ENCODE results near the gene ZNF277.

Gene ZNF277, protein sequence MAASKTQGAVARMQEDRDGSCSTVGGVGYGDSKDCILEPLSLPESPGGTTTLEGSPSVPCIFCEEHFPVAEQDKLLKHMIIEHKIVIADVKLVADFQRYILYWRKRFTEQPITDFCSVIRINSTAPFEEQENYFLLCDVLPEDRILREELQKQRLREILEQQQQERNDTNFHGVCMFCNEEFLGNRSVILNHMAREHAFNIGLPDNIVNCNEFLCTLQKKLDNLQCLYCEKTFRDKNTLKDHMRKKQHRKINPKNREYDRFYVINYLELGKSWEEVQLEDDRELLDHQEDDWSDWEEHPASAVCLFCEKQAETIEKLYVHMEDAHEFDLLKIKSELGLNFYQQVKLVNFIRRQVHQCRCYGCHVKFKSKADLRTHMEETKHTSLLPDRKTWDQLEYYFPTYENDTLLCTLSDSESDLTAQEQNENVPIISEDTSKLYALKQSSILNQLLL

DNA sequence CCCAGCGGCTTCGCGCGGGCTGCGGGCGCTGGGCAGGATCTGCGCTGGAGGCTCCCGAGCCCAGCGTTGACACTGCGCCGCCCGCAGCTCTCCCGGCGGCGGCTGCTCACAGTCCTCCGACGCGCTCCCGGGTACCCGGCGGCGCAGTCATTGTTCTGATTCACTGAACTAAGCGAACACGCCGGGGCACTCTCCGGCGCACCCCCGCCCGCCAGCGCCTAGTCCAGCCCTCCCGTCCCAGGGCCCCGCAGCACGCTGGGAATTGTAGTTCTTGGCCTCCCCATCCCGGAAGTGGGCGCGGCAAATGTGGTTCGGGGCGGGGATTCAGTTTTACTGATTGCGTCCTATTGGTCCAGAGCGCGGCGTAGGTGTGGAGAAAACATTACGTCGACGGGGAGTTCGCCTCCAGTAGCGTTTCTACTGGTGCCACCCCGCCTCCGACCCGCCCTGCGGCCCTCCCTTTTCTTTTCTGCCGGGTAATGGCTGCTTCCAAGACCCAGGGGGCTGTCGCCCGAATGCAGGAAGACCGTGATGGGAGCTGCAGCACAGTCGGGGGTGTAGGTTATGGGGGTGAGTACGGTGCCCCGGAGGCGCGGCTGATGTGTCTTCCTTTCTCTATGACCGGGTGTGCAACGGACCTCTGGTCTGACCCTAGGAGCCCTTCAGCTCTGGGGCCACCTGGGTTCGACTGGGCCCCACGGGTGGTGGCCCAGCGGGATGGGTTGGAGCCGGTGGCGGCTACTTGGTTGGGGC lies at the start of gene ZNF277, which contains the start of gene DOCK4:
Gene ZNF277, plus strand, starts transcription at position 458 of the 753 bp plus-strand sequence. Its CDS starts 22 bp downstream, at position 480.
Gene DOCK4, minus strand, starts transcription at position 162 of the 753 bp plus-strand sequence. CDS start 261 bp downstream, outside the sequence.
- DNase-seq (ENCODE audit: low read depth) = peak; percentile 99

DNA sequence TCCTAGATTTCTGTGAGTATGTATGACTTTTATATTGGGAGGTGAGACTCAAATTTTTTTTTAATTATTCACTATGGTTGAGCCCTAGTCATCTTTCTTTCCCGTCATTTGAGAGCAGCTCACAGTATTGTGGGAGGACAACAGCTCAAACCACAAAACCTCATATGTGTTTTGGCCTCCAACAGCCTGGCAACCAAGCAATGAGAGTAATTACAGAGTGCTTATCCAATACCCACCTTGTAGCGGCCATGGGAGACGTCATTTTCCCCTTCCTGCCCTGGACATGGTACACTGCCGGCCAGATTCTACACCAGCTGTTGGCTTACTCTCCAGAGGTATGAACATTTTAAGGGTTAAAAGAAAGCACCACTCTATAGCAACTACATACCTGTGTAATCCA lies 49.4 kb upstream of the ZNF277 start:
- no peak for DNase-seq (ENCODE audit: low read depth)

DNA sequence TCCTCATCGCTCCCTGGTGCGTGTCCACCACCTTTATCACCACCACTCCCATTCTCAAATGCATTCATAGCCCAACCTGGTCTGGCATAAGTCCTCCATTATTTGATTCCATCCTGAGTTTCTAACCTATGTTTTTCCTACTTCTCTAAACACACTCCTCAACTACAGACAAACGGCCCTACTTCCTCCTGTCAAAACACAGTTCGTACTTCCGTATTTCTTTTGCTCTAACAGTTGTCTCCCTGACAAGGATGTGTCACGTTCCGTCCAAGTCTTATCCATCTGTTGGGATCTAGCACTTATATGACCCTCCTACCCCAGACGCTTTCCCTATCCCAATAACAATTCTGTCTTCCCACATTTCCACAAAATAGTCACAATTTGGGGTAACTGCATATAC lies 47.1 kb upstream of the ZNF277 start:
- no peak for DNase-seq (ENCODE audit: low read depth)

DNA sequence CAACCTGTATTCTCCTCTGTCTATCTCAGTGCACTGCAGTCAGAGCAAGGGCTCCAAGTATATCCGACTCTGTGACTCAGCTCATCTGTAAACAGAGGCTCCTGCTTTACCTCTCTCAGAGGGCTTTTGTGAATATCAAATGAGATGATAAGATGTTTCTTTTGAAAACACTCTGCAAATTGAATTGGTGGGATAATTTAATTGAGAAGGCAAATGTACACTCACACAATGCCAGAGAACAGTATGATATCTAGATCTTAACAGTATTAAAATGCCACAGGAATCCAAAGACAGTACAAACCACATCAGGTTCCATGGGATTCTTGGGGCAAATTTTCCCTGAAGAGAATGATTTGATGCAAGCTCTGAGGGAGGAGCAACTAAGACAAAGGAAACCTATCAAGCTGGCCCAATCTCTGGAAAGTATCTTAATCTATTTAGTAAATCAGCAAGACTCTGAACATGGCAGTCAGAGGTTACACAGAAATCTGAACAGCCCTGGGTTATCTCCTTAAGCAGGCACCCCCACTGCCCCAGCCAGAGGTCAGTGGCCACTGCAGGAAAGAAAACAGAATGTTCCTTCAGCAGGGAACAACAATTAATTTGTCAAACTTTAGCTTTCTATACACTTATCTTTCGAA lies 46.2 kb upstream of the ZNF277 start:
- no peak for DNase-seq (ENCODE audit: low read depth)

DNA sequence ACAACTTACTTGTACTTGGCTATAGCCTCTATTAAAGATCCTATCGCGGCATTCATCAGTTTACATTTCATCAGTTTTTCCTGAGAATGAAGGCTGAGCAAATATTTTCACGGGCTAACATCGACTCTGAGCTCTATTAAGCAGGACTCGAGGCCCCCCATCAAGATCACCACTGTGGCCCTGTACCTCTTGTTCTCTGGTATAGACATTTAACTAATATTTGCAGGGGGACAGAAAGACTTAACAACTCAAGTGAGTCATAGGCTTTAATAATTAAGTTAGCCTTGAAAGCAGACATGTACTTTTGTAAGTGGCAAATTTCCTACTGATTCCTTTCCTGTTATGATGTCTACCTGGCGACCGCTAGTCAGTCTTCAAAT lies 45.7 kb upstream of the ZNF277 start:
- DNase-seq (ENCODE audit: low read depth) = no peak

DNA sequence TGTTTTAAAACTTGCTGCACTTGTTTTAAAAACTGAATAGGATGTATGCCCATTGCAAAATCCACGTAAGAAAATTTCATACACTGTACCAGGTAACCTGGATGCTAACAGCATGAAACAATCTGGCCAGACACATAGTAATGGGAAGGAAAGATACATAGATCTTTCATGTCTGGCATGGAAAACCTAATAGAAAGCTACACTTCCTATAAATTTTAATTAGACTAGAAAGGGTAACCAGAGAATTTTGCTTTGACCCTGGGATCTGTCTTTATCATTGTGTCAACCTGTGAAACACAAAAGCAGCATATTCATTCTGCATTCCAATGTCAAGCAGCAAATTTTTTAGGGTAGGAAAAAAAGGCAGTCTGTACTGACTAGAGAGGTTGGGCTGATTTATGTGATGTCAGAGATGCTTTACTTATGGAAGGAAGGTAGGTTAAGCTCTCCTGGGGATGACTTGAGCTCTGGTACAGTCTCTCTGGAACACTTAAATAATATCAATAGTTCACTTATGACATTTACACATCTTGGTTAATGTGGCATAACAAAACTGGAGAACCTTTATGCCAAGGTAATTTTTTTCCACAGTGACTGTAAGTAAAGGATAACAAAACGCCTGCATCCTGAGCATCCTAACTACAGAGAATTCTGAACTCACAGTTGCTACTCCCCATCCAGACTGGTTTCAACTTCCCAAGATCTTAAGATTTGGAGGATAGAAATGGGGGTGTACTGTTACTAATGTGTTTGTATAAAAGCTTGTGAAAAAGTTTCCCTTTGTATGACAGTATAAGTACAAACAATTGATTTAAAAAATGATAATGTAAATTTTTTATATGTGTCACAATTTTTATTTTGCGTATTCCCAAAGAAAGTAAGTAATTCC lies 45.0 kb upstream of the ZNF277 start:
- no peak for DNase-seq (ENCODE audit: low read depth)

DNA sequence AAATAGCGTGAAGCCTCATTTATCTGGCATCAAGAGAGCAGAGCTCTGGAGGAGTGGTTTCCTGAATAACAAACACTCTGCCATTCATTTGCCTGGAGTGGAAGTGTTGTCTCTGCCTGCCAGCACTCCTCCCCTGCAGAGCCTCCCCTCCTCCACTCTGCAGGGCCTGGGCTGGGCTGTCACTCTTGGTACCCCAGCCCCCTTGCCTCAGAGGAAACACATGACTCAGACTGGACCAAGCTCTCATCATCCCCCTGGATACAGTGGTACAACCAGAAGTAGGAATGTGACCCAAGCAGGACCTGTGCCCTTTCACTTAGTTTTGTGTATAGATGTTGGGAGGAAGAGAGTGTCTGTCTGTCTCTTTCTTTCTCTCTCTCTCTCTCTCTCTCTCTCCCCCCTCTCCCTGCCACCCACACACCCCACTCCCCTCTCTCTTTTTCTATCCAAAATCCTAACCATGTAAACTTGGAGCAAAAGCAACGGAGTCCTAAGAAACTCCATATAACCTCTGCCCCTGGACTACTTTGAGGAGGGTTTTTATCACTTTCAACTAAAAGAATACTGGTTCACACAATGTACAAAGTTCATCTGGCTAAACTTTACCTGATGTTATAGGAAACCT lies 44.2 kb upstream of the ZNF277 start:
- no peak for DNase-seq (ENCODE audit: low read depth)

DNA sequence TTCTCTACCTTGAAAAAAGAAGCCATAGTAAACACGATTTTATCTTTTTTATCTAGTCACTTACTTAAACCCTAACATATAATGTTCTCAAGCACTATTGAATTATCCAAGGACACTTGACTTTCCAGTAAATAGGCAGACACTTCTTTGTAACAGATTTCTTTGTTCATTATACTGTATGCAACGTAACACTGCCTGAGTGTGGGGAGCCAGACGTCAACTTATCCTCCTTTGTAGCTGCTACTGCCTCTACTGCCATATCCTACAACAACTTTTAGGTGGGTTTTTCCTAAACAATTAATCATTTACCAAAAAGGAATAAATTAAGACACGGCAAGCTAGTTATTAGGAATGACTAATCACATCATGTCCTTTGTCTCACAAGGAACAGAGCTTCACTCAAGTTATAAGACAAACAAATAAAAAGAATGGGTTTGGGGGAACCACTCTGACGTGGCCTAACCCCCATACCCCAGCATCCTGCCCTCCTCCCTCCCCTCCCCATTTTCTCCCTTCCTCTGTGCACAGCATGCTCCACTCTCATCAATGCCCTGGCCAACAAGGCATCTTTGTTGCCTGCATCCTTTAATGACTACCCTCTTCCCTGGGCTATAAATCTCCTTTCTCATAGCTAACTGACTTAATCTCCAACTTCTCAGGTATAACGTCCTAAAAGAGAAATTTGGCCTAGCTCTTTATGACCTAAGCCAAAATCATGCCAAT lies 43.5 kb upstream of the ZNF277 start:
- DNase-seq (ENCODE audit: low read depth) = no peak

DNA sequence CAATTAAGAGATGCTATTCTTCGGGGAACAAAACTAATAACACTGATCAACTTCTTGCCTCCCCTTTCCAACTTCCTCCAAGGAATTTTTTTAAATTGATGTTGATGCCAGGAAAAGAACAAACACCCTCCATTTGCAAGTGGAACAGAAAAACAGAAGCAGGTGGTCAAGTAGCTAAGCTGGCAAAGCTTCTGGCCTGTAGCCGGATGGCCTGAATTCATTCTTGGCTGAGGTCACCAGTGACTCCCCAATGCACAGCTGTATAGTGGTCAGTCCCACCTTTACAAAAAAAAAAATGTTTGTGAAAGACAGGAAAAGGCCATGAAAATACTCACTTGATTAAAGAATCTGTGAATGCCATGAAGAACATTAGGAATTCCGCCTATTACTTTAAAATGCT lies 39.3 kb upstream of the ZNF277 start:
- no peak for DNase-seq (ENCODE audit: low read depth)

DNA sequence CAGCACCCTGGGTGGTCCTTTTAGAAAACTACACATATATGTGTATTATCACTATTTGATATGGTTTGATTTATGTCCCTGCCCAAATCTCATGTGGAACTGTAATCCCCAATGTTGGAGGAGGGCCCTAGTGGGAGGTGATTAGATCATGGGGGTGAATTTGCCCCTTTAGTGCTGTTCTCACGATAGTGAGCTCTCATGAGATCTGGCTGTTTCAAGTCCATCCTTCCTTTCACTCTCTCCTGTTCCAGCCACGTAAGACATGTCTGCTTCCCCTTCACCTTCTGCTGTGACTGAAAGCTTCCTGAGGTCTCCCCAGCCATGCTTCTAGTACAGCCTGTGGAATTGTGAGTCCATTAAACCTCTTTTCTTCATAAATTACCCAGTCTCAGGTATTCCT lies 37.6 kb upstream of the ZNF277 start:
- no peak for DNase-seq (ENCODE audit: low read depth)

DNA sequence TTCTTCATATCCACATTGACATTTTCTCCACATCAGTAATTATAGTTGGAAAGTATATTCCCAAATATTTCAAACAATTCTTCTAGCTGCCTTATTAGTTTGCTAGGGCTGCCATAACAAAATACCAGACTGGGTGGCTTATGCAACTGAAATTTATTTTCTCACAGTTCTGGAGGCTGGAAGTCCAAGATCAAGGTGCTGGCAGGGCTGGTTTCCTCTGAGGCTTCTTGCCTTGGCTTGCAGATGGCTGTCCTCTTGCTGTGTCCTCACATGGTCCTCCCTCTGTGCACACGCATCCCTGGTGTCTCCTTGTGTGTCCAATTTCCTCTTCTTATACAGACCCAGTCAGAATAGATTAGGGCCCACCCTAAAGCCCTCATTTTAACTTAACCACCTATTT lies 34.8 kb upstream of the ZNF277 start:
- DNase-seq (ENCODE audit: low read depth) = no peak

DNA sequence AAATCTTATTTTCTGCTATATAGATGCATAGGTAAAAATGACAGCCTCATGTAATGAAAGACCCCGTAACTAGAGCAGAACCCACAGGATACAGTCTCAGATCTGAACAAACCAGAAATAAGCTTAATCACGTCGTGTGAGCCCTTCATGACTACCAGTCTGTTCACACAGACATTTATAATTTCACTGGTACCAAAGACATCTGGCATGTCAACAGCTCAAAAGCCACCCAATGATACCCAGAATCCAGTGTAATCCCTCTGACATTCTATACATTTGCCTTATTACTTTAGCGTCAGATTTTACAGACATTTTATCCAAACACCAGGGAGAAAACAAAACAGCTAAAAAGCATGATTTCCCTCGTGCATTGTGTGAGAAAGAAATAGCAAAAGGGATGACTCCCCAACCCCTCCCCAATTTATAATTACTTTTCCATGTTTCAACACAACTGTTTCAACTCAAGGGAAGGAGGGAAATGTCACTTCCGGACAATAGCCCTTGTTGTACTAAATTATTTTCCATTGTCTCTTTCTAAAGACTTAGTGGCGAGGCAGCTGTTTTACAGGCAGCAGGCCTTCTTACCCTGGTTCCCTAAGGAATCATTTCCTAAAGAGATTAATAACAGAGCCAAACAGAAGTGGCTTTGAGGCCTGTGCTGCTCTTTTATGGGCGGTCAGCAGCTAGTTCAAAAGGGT lies 33.5 kb upstream of the ZNF277 start:
- no peak for DNase-seq (ENCODE audit: low read depth)

DNA sequence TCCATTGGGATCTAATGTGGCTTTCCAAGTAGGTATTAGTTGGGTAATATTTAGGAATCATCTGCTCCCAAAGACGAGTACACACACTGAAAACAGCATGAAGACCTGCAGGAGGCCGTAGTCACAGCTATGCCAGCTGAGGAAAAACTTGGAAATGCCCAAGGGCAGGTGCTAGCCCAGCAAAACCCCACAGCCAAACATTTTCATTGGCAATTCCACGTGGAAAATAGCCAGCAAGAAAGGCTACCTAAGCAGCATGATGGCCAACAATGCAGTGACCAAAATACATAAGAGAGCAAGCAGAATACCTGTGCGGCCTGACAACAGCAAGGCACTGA lies 33.0 kb upstream of the ZNF277 start:
- DNase-seq (ENCODE audit: low read depth) = no peak

DNA sequence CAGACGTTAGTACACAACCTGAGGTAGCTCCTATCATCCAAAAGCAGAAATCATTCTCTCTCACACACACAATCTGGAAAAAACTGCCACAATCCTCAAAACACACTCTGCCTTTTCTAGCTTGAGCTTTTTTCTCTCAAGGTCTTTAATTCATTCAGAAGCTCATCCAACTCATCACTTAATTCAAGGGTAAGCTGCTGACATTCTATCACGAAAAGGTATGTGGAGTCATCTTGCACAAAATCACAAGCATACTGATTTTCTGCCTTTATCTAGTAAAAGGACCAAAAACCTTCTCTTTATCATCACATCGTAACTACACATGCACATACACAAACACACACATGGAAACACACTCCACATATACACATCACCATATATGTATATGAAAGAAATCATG lies 32.3 kb upstream of the ZNF277 start:
- no peak for DNase-seq (ENCODE audit: low read depth)

DNA sequence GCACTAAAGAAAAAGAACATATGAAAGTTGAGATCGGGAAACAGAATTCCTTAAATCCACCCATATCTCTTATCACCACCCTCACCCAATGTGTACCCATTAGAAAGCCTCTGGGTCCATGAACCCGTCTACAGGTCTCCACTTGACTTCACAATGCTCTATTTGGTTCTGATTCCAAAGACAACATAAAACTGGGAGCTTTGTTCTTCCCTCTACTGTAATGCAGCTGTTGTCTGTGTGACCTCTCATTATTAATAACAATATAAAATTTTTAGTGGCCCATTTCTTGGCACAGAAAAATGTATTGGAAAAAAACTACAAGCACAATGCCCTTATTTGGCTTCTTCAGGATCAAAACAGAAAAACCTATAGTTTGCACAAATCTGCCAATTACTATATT lies 30.3 kb upstream of the ZNF277 start:
- DNase-seq (ENCODE audit: low read depth) = no peak

DNA sequence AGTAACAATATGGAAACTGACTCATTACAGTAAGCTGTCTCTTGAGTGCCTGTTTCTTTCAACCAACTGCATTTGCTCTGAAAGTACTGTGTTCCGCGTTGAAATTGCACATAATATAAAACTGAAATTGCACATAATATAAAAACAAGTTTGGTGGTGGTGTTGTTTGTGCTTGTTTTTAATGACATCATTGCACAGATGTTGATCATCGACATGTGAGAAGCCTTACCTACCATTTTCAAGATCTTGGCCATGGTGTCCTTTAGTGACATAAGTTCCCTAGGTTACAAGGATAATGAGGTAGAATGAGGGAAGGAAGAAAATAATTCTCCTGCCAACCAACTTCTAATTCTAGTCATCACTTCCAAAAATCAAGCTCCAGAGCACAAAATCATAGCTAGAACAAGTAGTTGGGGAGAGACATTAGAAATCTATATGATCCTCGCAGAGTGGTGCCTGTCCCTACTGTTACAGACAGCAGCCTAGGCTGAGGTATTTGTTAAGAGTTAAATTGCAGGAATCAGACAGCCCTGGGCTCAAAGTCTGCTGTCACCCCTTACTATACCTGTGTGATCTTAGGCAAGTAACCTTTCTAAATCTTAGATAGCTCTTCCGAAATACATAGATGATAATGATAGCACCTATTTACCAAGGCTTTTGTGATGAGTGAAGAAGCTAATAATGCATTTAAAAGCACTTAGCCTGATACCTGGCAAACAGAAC lies 29.6 kb upstream of the ZNF277 start:
- no peak for DNase-seq (ENCODE audit: low read depth)

DNA sequence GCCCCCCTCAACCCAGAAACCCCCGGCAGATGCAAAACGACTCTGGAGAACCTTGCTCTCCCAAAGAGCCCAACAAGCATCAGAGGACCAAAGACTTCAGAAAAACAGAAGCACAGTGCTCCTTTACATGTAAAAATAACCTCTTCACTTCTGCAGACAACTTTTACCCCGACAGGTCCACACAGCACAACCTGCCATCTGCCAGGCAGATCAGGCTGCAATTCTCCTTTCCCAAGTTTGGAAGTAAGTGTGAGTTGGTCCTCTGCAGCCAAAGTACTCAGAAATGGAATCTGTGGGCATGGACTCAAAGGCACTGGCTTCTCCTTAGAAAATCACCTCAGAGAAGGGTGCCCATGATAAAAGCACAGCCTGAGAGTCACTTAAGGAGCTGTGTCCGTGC lies 26.3 kb upstream of the ZNF277 start:
- no peak for DNase-seq (ENCODE audit: low read depth)

DNA sequence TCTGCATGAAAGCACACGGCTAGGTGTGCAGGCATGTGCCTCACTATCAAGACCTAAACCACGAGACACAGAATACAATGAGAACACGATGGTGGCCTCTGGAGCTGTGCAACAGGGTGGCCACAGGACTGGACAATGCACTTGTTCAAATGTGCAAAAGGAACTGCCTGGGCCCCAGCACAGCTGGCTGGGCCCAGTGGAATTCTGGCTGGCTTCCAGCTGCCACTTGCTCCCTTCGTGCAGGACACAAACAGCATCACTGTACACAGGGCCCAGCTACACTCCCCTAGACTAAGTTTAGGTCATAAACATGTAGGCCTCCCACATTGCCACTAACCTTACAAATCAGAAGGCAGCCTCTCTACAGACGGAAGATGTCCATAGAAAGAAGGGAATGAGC lies 23.7 kb upstream of the ZNF277 start:
- DNase-seq (ENCODE audit: low read depth) = no peak

DNA sequence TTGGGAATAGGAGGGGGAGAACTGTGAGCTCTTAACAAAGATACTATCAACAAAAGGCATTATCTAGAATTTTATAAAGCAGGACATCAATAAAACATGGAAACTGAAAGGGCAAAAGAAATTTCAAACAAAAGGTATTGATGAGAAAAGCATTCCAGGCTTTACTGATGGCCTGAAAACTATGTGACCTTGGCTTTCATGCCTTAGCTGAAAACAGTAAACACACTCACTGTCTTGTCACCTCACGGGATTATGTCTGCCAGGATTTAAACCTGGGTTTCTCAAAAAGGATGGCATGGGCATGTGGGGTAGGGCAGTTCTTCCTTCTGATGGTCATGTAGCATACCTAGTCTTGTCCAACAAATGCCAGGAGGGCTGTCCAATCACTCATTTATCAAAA lies 23.2 kb upstream of the ZNF277 start:
- DNase-seq (ENCODE audit: low read depth) = no peak

DNA sequence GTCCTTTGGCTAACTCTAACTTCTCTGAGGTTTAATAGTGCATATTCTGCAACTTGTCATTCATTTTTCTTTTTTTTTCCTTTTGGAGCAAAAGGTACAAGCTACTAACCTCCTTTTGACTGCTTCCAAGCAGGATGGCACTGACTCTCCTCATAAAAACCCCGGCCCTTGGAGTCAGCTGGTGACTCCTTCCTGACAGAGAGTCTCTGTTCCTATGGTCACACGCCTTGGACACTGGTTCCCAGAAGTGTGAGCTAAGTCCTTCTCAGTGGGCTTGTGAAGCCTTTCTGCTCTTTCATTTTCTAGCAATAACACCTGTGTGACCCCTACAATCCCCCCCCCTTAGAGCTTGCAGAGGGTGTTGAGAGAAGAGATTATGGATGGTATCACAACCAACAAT lies 22.0 kb upstream of the ZNF277 start:
- no peak for DNase-seq (ENCODE audit: low read depth)

Measured in activated gamma-delta T cell treated with anti-CD3 and anti-CD28 coated beads, Interleukin-2, amount 50 U/mL, for 16 hours (primary cell).